Mucosa of rectum (tissue), 2 donors: ENCODE data around the gene EI24.
"Not testable (repeated sequence)": the region's sequence is repeated elsewhere in the genome, so short reads cannot be mapped to it uniquely, and the experiment has no call there.

Source experiments
- H3K27ac ChIP-seq, 2 donors: one replicate each; pipeline ENCODE4 v1.7.0; 2013; ENCODE audit warnings: inconsistent platforms in 2 of 2, low read depth in 2 of 2, low read length in 2 of 2
- H3K27me3 ChIP-seq, 2 donors: one replicate each; pipeline ENCODE4 v1.7.0; 2013; ENCODE audit warnings: low read length in 2 of 2; ENCODE audit not compliant: control insufficient read depth in 2 of 2, insufficient read depth in 2 of 2
- H3K36me3 ChIP-seq, 2 donors: one replicate each; pipeline ENCODE4 v1.7.0; 2013; ENCODE audit warnings: low read length in 2 of 2; ENCODE audit not compliant: control insufficient read depth in 2 of 2, insufficient read depth in 2 of 2
- H3K4me1 ChIP-seq, 2 donors: one replicate each; pipeline ENCODE4 v1.7.0; 2013; ENCODE audit warnings: low read length in 2 of 2, mild to moderate bottlenecking in 1 of 2; ENCODE audit not compliant: control insufficient read depth in 2 of 2, insufficient read depth in 2 of 2
- H3K4me3 ChIP-seq, 2 donors: one replicate each; pipeline ENCODE4 v1.7.0; 2013; ENCODE audit warnings: low read length in 2 of 2
- H3K9ac ChIP-seq, 2 donors: one replicate each; pipeline ENCODE4 v1.7.0; 2013; ENCODE audit warnings: low read length in 2 of 2, low read depth in 1 of 2, mild to moderate bottlenecking in 1 of 2
- H3K9me3 ChIP-seq, 2 donors: one replicate each; pipeline ENCODE4 v1.7.0; 2013; ENCODE audit warnings: low read length in 2 of 2; ENCODE audit not compliant: control insufficient read depth in 2 of 2
- donor health status: healthy.
- donor health status: Normal muscosa, but diverticular disease.

Gene EI24

GRCh38 chr11:125577181-125577580, 7.9 kb downstream of the EI24 start:
- not testable (repeated sequence) for H3K9me3 ChIP-seq, H3K27ac ChIP-seq, H3K9ac ChIP-seq, H3K4me1 ChIP-seq, H3K4me3 ChIP-seq, H3K27me3 ChIP-seq
- peaks cover 54 to 66% of the 10 kb centered on the region in 2 donors for H3K36me3 ChIP-seq

GRCh38 chr11:125578783-125579182, 9.5 kb downstream of the EI24 start:
- Histone ChIP-seq H3K4me3 (no peak overlapping the region), H3K27me3 (no peaks in the 10 kb centered on the region), H3K9ac (no peak overlapping the region), H3K4me1 (no peaks in the 10 kb centered on the region), H3K36me3 (peaks cover 67 to 77% of the 10 kb centered on the region in 2 donors), H3K27ac (no peak overlapping the region), H3K9me3 (no peaks in the 10 kb centered on the region)

DNA sequence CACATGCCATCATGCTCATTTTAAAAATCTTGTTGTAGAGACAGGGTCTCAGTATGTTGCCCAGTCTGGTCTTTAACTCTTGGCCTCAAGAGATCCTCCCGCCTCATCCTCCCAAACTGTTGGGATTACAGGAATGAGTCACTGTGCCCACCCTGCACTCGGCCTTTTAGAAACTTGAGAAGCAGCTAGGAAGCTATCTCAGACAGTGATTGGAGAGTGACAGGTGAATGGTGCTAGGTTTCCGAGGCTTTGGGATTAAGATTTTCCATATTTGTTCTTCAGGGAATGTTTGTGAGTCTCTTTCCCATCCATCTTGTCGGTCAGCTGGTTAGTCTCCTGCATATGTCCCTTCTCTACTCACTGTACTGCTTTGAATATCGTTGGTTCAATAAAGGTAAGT, 10.5 kb downstream of the EI24 start:
- Histone ChIP-seq H3K27ac (no peak overlapping the region), H3K4me1 (no peaks in the 10 kb centered on the region), H3K36me3 (peaks cover 60 to 74% of the 10 kb centered on the region in 2 donors), H3K9me3 (no peaks in the 10 kb centered on the region), H3K27me3 (no peaks in the 10 kb centered on the region), H3K9ac (no peak overlapping the region), H3K4me3 (no peak overlapping the region)

DNA sequence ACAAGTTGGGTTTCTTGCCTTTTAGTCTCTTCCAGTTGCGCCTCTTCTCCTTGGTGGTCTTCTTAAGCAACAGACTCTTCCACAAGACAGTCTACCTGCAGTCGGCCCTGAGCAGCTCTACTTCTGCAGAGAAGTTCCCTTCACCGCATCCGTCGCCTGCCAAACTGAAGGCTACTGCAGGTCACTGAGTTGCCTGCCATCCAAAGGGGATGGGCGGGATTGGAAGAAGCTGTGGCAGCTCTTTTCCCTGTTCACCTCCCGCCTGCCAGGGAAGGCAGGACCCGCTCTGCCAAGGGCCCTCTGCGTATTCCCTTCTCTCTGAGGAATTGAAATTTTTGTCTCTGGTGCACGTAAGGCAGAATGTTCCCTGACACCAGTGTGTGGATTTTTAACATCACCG, 14.2 kb downstream of the EI24 start:
- H3K9me3 ChIP-seq: no peaks in the 10 kb centered on the region
- H3K27ac ChIP-seq: no peak overlapping the region
- H3K27me3 ChIP-seq: no peaks in the 10 kb centered on the region
- no peaks in the 10 kb centered on the region for H3K4me1 ChIP-seq
- H3K4me3 ChIP-seq: no peak overlapping the region
- H3K9ac ChIP-seq: no peak overlapping the region
- H3K36me3 ChIP-seq: peaks cover 35 to 45% of the 10 kb centered on the region in 2 donors

GRCh38 chr11:125585487-125585886, 16.2 kb downstream of the EI24 start:
- Histone ChIP-seq H3K27me3 (no peaks in the 10 kb centered on the region), H3K4me3 (no peak overlapping the region), H3K9ac (no peak overlapping the region), H3K9me3 (no peaks in the 10 kb centered on the region), H3K4me1 (no peaks in the 10 kb centered on the region), H3K27ac (no peak overlapping the region), H3K36me3 (peaks cover 21 to 29% of the 10 kb centered on the region in 2 donors)

DNA sequence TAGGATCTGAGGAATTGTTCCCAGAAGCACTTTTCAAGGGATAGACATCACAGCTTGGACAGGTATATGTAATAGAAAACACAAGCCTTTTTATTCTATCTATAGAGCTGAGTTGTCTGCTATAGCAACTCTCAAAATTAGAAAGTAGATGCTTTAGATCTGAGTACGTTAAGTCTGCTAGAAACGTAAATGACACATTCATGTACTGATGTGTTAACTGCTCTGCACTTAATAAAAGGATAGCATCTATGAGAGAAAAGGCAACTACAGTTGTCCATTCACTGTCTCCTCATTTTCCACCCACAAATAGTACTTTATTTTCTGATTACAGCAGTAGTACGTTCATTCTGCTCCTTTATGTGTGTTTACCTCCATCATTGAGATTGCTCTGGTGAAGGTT, 17.3 kb downstream of the EI24 start:
- Histone ChIP-seq H3K4me1 (peaks cover 0 to 1% of the 10 kb centered on the region in 2 donors), H3K27ac (no peak overlapping the region), H3K27me3 (no peaks in the 10 kb centered on the region), H3K9ac (no peak overlapping the region), H3K4me3 (no peak overlapping the region), H3K9me3 (no peaks in the 10 kb centered on the region), H3K36me3 (peaks cover 16 to 27% of the 10 kb centered on the region in 2 donors)

- Histone ChIP-seq H3K36me3 (peaks cover 14 to 21% of the 10 kb centered on the region in 2 donors), H3K4me1 (peaks cover 0 to 3% of the 10 kb centered on the region in 2 donors), H3K27me3 (no peaks in the 10 kb centered on the region), H3K27ac (no peak overlapping the region), H3K9me3 (no peaks in the 10 kb centered on the region), H3K4me3 (no peak overlapping the region), H3K9ac (no peak overlapping the region)
These were observed 18.2 kb downstream of the EI24 start for GRCh38 chr11:125587480-125587879.

DNA sequence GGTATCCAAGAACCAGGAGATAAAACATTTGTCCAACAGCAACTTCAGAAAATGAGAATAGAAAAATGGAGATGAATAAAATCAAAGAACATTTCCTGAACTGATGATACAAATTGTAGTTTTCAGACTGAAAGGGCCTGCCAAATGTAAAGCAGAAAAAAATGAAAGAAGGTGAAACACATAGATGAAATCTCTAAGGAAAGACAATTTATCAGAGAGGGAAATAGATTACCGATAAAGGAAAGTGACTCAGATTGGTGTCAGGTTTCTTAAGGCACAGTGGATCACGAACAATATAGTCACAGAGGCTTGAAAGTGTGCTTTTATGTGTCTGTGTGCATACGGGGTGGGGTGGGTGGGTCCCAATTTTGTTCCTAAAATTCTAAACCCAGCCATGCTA, 19.2 kb downstream of the EI24 start:
- Histone ChIP-seq H3K27ac (no peak overlapping the region), H3K36me3 (peaks cover 5 to 13% of the 10 kb centered on the region in 2 donors), H3K4me3 (no peak overlapping the region), H3K9ac (no peak overlapping the region), H3K9me3 (no peaks in the 10 kb centered on the region), H3K4me1 (peaks cover 4 to 7% of the 10 kb centered on the region in 2 donors), H3K27me3 (no peaks in the 10 kb centered on the region)

DNA sequence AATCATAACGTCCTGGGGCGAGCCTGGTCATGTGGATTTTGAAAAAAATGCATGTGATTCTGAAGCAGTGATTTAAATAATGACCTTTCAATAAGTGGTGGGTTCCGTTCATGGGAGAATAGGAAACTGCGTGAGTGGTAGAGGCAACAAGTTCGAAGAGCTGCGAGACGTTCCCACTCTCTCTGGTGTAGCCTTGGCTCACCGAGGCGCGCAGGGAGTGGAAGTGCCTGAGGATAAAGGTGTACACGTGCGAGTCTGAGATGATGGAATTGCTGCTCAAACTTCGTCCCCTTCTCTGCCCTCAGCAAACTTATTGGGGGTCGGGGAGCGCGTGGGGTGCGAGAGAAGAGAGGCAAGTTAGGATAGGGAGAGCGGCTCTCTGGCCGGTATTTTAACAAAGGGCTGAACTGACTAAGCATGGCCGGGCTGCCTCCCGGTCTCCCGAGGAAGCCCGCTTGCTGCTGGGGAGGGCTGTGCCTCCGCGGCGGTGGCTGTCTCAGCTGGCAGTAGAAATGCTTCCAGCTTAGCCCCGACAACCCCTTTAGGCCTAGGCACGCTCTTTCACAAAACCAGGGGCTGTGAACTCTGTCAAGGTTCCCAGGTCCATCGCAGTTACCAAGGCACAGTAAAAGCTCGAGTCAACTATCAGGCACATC, 22.5 kb downstream of the EI24 start:
- Histone ChIP-seq H3K4me1 (peaks cover 9 to 14% of the 10 kb centered on the region in 2 donors), H3K4me3 (peak overlapping the region; percentile 73 to 98), H3K9ac (peak overlapping the region; percentile 87 to 100), H3K9me3 (no peaks in the 10 kb centered on the region), H3K36me3 (no peaks in the 10 kb centered on the region), H3K27ac (peak overlapping the region; percentile 92 to 99), H3K27me3 (no peaks in the 10 kb centered on the region)

GRCh38 chr11:125592305-125593113, 23.2 kb downstream of the EI24 start, which contains the start of gene STT3A:
Gene STT3A (plus strand): TSS chr11:125592852. CDS start chr11:125595916, 3,064 bp downstream.
- Histone ChIP-seq H3K36me3 (peaks cover 2 to 3% of the 10 kb centered on the region in 2 donors), H3K4me3 (peak within 1 kb of the TSS; percentile 81 to 98), H3K9ac (peak within 1 kb of the TSS; percentile 87 to 100), H3K27ac (peak within 1 kb of the TSS; percentile 92 to 99), H3K9me3 (no peaks in the 10 kb centered on the region), H3K4me1 (peaks cover 9 to 14% of the 10 kb centered on the region in 2 donors), H3K27me3 (no peaks in the 10 kb centered on the region)
